GM21390 (cell line): Measurements from ENCODE around the gene SLC2A11.
"Not testable (repeated sequence)": the region's sequence is repeated elsewhere in the genome, so short reads cannot be mapped to it uniquely, and the experiment has no call there.

Experiments used
- ATAC-seq: cut with Tn5 transposase; IDR thresholded peaks from one replicate; pipeline ENCODE4 v1.9.1; 2021; ENCODE audit not compliant: unreplicated experiment

Gene SLC2A11

GRCh38 chr22:23846081-23846469, 11.6 kb upstream of the SLC2A11 start:
- no peak for ATAC-seq

GRCh38 chr22:23847310-23847920, 10.3 kb upstream of the SLC2A11 start:
- ATAC-seq = no peak

- ATAC-seq = no peak
Measured at GRCh38 chr22:23847991-23848864, 9.4 kb upstream of the SLC2A11 start.

- ATAC-seq = no peak
Measured at GRCh38 chr22:23849009-23850006, 8.4 kb upstream of the SLC2A11 start.

GRCh38 chr22:23850136-23850611, 7.5 kb upstream of the SLC2A11 start:
- peak; percentile 49 for ATAC-seq

- peak; percentile 44 for ATAC-seq
Measured at GRCh38 chr22:23856721-23857605, 712 bp upstream of the SLC2A11 start.

GRCh38 chr22:23858484-23858815, 775 bp downstream of the SLC2A11 start:
- no peak for ATAC-seq

- ATAC-seq = no peak
Measured at GRCh38 chr22:23859201-23859600, 1.5 kb downstream of the SLC2A11 start.

GRCh38 chr22:23860187-23860586, 2.5 kb downstream of the SLC2A11 start:
- not testable (repeated sequence) for ATAC-seq

GRCh38 chr22:23862103-23862502, 4.4 kb downstream of the SLC2A11 start:
- no peak for ATAC-seq

GRCh38 chr22:23864499-23865154, 7.0 kb downstream of the SLC2A11 start:
- ATAC-seq = not testable (repeated sequence)

- ATAC-seq = no peak
Measured at GRCh38 chr22:23868580-23868979, 10.9 kb downstream of the SLC2A11 start.

GRCh38 chr22:23874871-23875270, 17.2 kb downstream of the SLC2A11 start:
- no peak for ATAC-seq

GRCh38 chr22:23875801-23876200, 18.1 kb downstream of the SLC2A11 start:
- no peak for ATAC-seq

GRCh38 chr22:23877566-23877965, 19.9 kb downstream of the SLC2A11 start:
- no peak for ATAC-seq

GRCh38 chr22:23878219-23878618, 20.5 kb downstream of the SLC2A11 start:
- ATAC-seq = no peak

GRCh38 chr22:23882370-23882769, 24.7 kb downstream of the SLC2A11 start:
- no peak for ATAC-seq

GRCh38 chr22:23883658-23884057, 26.0 kb downstream of the SLC2A11 start:
- no peak for ATAC-seq

GRCh38 chr22:23884140-23884539, 26.5 kb downstream of the SLC2A11 start:
- ATAC-seq = no peak
